GM19099 (cell line): ENCODE data around the gene ANO2.

Source experiments
- POLR2A ChIP-seq: IDR thresholded peaks from 3 replicates; pipeline ENCODE4 v1.6.1; 2011; ENCODE audit warnings: low read depth; ENCODE audit not compliant: insufficient read length; ENCODE audit errors: extremely low read depth

The ANO2 gene

GRCh38 chr12:5830111-5830510 lies 114.9 kb downstream of the ANO2 start:
- TF ChIP-seq POLR2A: no peak

GRCh38 chr12:5827591-5827990 lies 117.5 kb downstream of the ANO2 start:
- no peak for TF ChIP-seq POLR2A

GRCh38 chr12:5817246-5817645 lies 127.8 kb downstream of the ANO2 start:
- no peak for TF ChIP-seq POLR2A

GRCh38 chr12:5809586-5809985 lies 135.5 kb downstream of the ANO2 start:
- TF ChIP-seq POLR2A: no peak

- no peak for TF ChIP-seq POLR2A
Measured at GRCh38 chr12:5808981-5809380, 136.1 kb downstream of the ANO2 start.

- no peak for TF ChIP-seq POLR2A
Measured at GRCh38 chr12:5807514-5808219, 137.4 kb downstream of the ANO2 start.

- no peak for TF ChIP-seq POLR2A
Measured at GRCh38 chr12:5807090-5807414, 138.0 kb downstream of the ANO2 start.

- no peak for TF ChIP-seq POLR2A
Measured at GRCh38 chr12:5806371-5807089, 138.5 kb downstream of the ANO2 start.

- TF ChIP-seq POLR2A: no peak
Measured at GRCh38 chr12:5803532-5803931, 141.5 kb downstream of the ANO2 start.

GRCh38 chr12:5798242-5799015 lies 146.6 kb downstream of the ANO2 start:
- TF ChIP-seq POLR2A: no peak

- TF ChIP-seq POLR2A: no peak
Measured at GRCh38 chr12:5797661-5798060, 147.4 kb downstream of the ANO2 start.

- TF ChIP-seq POLR2A: no peak
Measured at GRCh38 chr12:5796959-5797225, 148.2 kb downstream of the ANO2 start.

GRCh38 chr12:5796171-5796958 lies 148.7 kb downstream of the ANO2 start:
- no peak for TF ChIP-seq POLR2A

GRCh38 chr12:5794156-5794555 lies 150.9 kb downstream of the ANO2 start:
- no peak for TF ChIP-seq POLR2A

GRCh38 chr12:5792343-5792742 lies 152.7 kb downstream of the ANO2 start:
- TF ChIP-seq POLR2A: no peak

- TF ChIP-seq POLR2A: no peak
Measured at GRCh38 chr12:5789469-5789968, 155.5 kb downstream of the ANO2 start.

GRCh38 chr12:5787828-5788227 lies 157.2 kb downstream of the ANO2 start:
- TF ChIP-seq POLR2A: no peak
